ENCODE measurements around the gene IPPK. TPM values are rescaled to one million over a fixed set of nuclear protein-coding genes. Genes with fewer than 3 reads are reported as not detected.

Gene IPPK
- total and polyA plus RNA-seq, 2 of the 8 experiments (the other 6 are each of a cell fraction or from before 2014, with no cell fraction given): 10.5 to 13.6 TPM

DNA sequence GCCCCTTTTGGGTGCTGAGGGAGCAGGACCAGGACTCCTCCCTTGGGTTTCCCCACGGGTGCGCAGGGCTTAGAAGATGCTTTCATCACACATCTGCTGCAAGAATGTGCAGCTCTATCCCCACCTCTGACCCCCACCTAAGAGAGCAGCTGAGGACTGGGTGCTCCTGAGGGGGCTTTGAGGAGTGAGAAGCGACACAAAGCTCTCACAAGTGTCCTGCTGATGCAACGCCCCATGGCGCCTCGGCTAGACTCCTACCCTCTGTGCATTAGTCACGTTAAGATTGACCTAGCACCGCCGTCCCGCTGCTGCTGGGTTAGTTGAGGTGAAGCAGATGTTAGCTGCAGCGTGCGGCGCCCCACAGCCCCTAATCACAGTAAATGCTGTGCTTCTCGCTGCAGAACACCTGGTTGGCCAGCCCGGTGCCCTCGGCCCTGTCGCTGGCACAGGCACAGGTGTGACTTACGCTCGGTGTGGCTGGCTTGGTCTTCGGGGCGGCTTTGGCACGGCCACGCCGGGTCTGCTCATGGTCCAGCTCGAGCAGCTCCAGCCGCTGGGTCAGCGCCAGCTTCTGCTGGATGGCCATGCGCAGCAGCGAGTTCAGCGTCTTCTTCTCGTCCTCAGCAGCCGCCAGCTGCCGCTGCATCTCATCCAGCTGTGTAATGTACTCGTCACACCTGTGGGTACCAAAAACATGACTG is 45.0 kb upstream of the IPPK start (continued):
- TF ChIP-seq RFX5 (IDR thresholded peaks at IDR 0.05; ENCODE audit: borderline replicate concordance, low read depth, low read length): no peak
- TF ChIP-seq POU5F1 (IDR thresholded peaks at IDR 0.05; ENCODE audit: low read depth, low read length): no peak
- no peak for TF ChIP-seq JUN (IDR thresholded peaks at IDR 0.05; ENCODE audit: low read depth, low read length)
- TF ChIP-seq BRCA1 (IDR thresholded peaks at IDR 0.05; ENCODE audit: low read depth, low read length): no peak
- TF ChIP-seq HDAC6 (IDR thresholded peaks at IDR 0.05; ENCODE audit: low read depth, low read length): no peak
- TF ChIP-seq KDM5A (IDR thresholded peaks at IDR 0.05; ENCODE audit: low read length): no peak
- TF ChIP-seq SIX5 (IDR thresholded peaks at IDR 0.05; ENCODE audit: low read depth, low read length): no peak
- TF ChIP-seq FOSL1 (IDR thresholded peaks at IDR 0.05; ENCODE audit: insufficient read depth, low read depth, low read length): no peak

Measured in H1 (cell line).